ENCODE measurements around the gene DHRSX. TPM values are rescaled to one million over a fixed set of nuclear protein-coding genes. Genes with fewer than 3 reads are reported as not detected.

DHRSX gene
- total RNA-seq, 1 donor from 2014 or later = 30.4 TPM

GRCh38 chrX:2450681-2451080 is 50.1 kb downstream of the DHRSX start:
- H2AFZ ChIP-seq (ENCODE audit: low read depth, low read length) = no peak overlapping the region
- no peaks in the 10 kb centered on the region for H3K27me3 ChIP-seq (ENCODE audit: insufficient read depth, low read length)
- H3K27ac ChIP-seq (ENCODE audit: low read depth, low read length) = no peak overlapping the region
- H3K4me1 Mint-ChIP-seq (ENCODE audit: low read depth, unreplicated experiment) = peaks cover 11% of the 10 kb centered on the region
- H3K4me3 Mint-ChIP-seq (ENCODE audit: unreplicated experiment) = no peak overlapping the region
- peaks cover 31% of the 10 kb centered on the region for H3K79me2 ChIP-seq (ENCODE audit: insufficient read depth, low read length)
- TF ChIP-seq EZH2 (IDR thresholded peaks at IDR 0.05; ENCODE audit: insufficient read depth, low read length) = no peak
- no peak for TF ChIP-seq CTCF (IDR thresholded peaks at IDR 0.05; ENCODE audit: insufficient read depth, low read depth, low read length)
- H4K20me1 ChIP-seq (ENCODE audit: insufficient read depth, low read length) = peaks cover 23% of the 10 kb centered on the region
- no peaks in the 10 kb centered on the region for H3K9me3 Mint-ChIP-seq (ENCODE audit: unreplicated experiment)
- peaks cover 6% of the 10 kb centered on the region for H3K4me1 ChIP-seq (ENCODE audit: insufficient read depth, low read length)
- H3K36me3 Mint-ChIP-seq (ENCODE audit: low read depth, unreplicated experiment) = peaks cover 12% of the 10 kb centered on the region
- no peaks in the 10 kb centered on the region for H3K27me3 Mint-ChIP-seq (ENCODE audit: low read depth, unreplicated experiment)
- no peaks in the 10 kb centered on the region for H3K36me3 ChIP-seq (ENCODE audit: insufficient read depth, low read length)
- peak; percentile 45 for FAIRE-seq
- H3K9me3 ChIP-seq (ENCODE audit: insufficient read depth, low read depth, low read length) = no peaks in the 10 kb centered on the region
- no peak overlapping the region for H3K4me3 ChIP-seq (ENCODE audit: insufficient read depth, low read depth, low read length)
- no peak for DNase-seq (ENCODE audit: low read depth)
- no peak overlapping the region for H3K9ac ChIP-seq (ENCODE audit: low read length)
- H3K27ac Mint-ChIP-seq (ENCODE audit: unreplicated experiment) = no peak overlapping the region
- H3K4me2 ChIP-seq (ENCODE audit: low read length) = peak overlapping the region; percentile 61

- H3K27me3 ChIP-seq (ENCODE audit: insufficient read depth, low read length) = no peaks in the 10 kb centered on the region
- no peaks in the 10 kb centered on the region for H3K36me3 ChIP-seq (ENCODE audit: insufficient read depth, low read length)
- H4K20me1 ChIP-seq (ENCODE audit: insufficient read depth, low read length) = peaks cover 22% of the 10 kb centered on the region
- Mint-ChIP-seq H3K4me3 (ENCODE audit: unreplicated experiment) (no peak overlapping the region), H3K36me3 (ENCODE audit: low read depth, unreplicated experiment) (peaks cover 12% of the 10 kb centered on the region), H3K9me3 (ENCODE audit: unreplicated experiment) (no peaks in the 10 kb centered on the region), H3K27ac (ENCODE audit: unreplicated experiment) (no peak overlapping the region), H3K27me3 (ENCODE audit: low read depth, unreplicated experiment) (no peaks in the 10 kb centered on the region), H3K4me1 (ENCODE audit: low read depth, unreplicated experiment) (peaks cover 11% of the 10 kb centered on the region)
- H3K27ac ChIP-seq (ENCODE audit: low read depth, low read length) = no peak overlapping the region
- DNase-seq (ENCODE audit: low read depth) = no peak
- H3K79me2 ChIP-seq (ENCODE audit: insufficient read depth, low read length) = peaks cover 33% of the 10 kb centered on the region
- no peak overlapping the region for H3K4me2 ChIP-seq (ENCODE audit: low read length)
- FAIRE-seq = no peak
- H3K9me3 ChIP-seq (ENCODE audit: insufficient read depth, low read depth, low read length) = no peaks in the 10 kb centered on the region
- TF ChIP-seq CTCF (IDR thresholded peaks at IDR 0.05; ENCODE audit: insufficient read depth, low read depth, low read length) (no peak), EZH2 (IDR thresholded peaks at IDR 0.05; ENCODE audit: insufficient read depth, low read length) (no peak)
- no peak overlapping the region for H3K9ac ChIP-seq (ENCODE audit: low read length)
- H3K4me1 ChIP-seq (ENCODE audit: insufficient read depth, low read length) = peaks cover 6% of the 10 kb centered on the region
- H2AFZ ChIP-seq (ENCODE audit: low read depth, low read length) = no peak overlapping the region
- H3K4me3 ChIP-seq (ENCODE audit: insufficient read depth, low read depth, low read length) = no peak overlapping the region
Measured at GRCh38 chrX:2449135-2449886, 51.5 kb downstream of the DHRSX start.

GRCh38 chrX:2447484-2447883 is 53.3 kb downstream of the DHRSX start:
- H3K27ac Mint-ChIP-seq (ENCODE audit: unreplicated experiment) = no peak overlapping the region
- H3K79me2 ChIP-seq (ENCODE audit: insufficient read depth, low read length) = peaks cover 27% of the 10 kb centered on the region
- H4K20me1 ChIP-seq (ENCODE audit: insufficient read depth, low read length) = peaks cover 18% of the 10 kb centered on the region
- H2AFZ ChIP-seq (ENCODE audit: low read depth, low read length) = no peak overlapping the region
- TF ChIP-seq CTCF (IDR thresholded peaks at IDR 0.05; ENCODE audit: insufficient read depth, low read depth, low read length) = no peak
- TF ChIP-seq EZH2 (IDR thresholded peaks at IDR 0.05; ENCODE audit: insufficient read depth, low read length) = no peak
- peaks cover 6% of the 10 kb centered on the region for H3K4me1 ChIP-seq (ENCODE audit: insufficient read depth, low read length)
- FAIRE-seq = no peak
- H3K4me1 Mint-ChIP-seq (ENCODE audit: low read depth, unreplicated experiment) = peaks cover 11% of the 10 kb centered on the region
- H3K36me3 Mint-ChIP-seq (ENCODE audit: low read depth, unreplicated experiment) = peaks cover 12% of the 10 kb centered on the region
- no peak overlapping the region for H3K27ac ChIP-seq (ENCODE audit: low read depth, low read length)
- no peak overlapping the region for H3K4me3 ChIP-seq (ENCODE audit: insufficient read depth, low read depth, low read length)
- H3K27me3 Mint-ChIP-seq (ENCODE audit: low read depth, unreplicated experiment) = no peaks in the 10 kb centered on the region
- no peak overlapping the region for H3K4me3 Mint-ChIP-seq (ENCODE audit: unreplicated experiment)
- no peaks in the 10 kb centered on the region for H3K9me3 ChIP-seq (ENCODE audit: insufficient read depth, low read depth, low read length)
- H3K9ac ChIP-seq (ENCODE audit: low read length) = no peak overlapping the region
- H3K27me3 ChIP-seq (ENCODE audit: insufficient read depth, low read length) = no peaks in the 10 kb centered on the region
- H3K9me3 Mint-ChIP-seq (ENCODE audit: unreplicated experiment) = peaks cover 3% of the 10 kb centered on the region
- no peak overlapping the region for H3K4me2 ChIP-seq (ENCODE audit: low read length)
- peaks cover 2% of the 10 kb centered on the region for H3K36me3 ChIP-seq (ENCODE audit: insufficient read depth, low read length)
- no peak for DNase-seq (ENCODE audit: low read depth)
